ENCODE results near the gene NUP133. TPM values are rescaled to one million over a fixed set of nuclear protein-coding genes. Genes with fewer than 3 reads are reported as not detected.
"Not testable (repeated sequence)": the region's sequence is repeated elsewhere in the genome, so short reads cannot be mapped to it uniquely, and the experiment has no call there.

The NUP133 gene
- total RNA-seq, 1 experiment from 2014 or later, result 50.9 TPM

DNA sequence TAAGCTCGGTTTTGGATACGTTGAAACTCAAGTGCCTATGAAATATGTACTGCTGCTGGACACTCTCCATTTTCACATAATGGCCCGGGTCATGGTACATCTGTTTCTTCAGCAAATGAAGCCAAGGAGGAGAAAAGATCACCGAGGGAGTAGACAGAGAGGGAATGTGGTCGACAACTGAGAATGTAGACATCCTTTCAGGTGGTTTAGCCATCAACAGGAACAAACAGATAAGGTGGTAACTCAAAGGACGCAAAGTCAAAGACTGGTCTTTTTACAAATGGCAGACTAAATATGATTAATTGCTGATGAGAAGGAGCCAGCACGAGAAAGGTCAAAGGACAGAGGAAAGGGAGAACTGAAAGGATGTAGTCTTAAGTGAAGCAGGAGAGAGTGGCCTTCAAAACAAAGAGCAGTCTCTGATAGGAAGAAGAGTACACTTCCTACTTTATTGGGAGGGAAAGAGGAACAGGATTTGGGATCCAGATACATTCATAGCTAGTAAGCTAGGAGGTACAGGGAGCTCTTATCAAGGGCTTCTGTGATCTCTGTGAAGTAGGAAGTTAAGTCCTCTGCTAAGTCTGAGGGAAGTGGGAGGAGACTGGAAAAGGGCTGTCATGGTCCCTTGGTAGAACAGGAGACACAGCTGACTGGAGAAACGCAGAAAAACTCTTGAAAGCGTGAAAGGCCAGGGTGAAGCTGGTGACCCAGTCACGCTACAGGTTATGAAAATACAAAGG, 28.3 kb downstream of the NUP133 start:
- Mint-ChIP-seq H3K27ac (ENCODE audit: unreplicated experiment) (no peak overlapping the region), H3K4me3 (ENCODE audit: low read depth, unreplicated experiment) (no peak overlapping the region), H3K27me3 (ENCODE audit: unreplicated experiment) (no peaks in the 10 kb centered on the region), H3K36me3 (ENCODE audit: insufficient read depth, unreplicated experiment) (peaks cover 18% of the 10 kb centered on the region), H3K4me1 (ENCODE audit: low read depth, unreplicated experiment) (no peaks in the 10 kb centered on the region), H3K9me3 (ENCODE audit: low read depth, unreplicated experiment) (no peaks in the 10 kb centered on the region)
- DNase-seq, result no peak
- CTCF ChIA-PET, result interaction anchor here (0.6 to 1.0 kb wide), 3 partner anchors 47 to 222 kb away, joined by 3 to 6 read pairs (median 3); no protein-coding TSS in a partner anchor
- intact Hi-C loops (cut with micrococcal nuclease; ENCODE audit: unreplicated experiment), result no loop called here
- no TSS peak for BruUV-seq (replicated peaks)
- TF ChIP-seq, protein P1, sequence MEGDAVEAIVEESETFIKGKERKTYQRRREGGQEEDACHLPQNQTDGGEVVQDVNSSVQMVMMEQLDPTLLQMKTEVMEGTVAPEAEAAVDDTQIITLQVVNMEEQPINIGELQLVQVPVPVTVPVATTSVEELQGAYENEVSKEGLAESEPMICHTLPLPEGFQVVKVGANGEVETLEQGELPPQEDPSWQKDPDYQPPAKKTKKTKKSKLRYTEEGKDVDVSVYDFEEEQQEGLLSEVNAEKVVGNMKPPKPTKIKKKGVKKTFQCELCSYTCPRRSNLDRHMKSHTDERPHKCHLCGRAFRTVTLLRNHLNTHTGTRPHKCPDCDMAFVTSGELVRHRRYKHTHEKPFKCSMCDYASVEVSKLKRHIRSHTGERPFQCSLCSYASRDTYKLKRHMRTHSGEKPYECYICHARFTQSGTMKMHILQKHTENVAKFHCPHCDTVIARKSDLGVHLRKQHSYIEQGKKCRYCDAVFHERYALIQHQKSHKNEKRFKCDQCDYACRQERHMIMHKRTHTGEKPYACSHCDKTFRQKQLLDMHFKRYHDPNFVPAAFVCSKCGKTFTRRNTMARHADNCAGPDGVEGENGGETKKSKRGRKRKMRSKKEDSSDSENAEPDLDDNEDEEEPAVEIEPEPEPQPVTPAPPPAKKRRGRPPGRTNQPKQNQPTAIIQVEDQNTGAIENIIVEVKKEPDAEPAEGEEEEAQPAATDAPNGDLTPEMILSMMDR (IDR thresholded peaks at IDR 0.05; ENCODE audit: unreplicated experiment), result no peak

DNA sequence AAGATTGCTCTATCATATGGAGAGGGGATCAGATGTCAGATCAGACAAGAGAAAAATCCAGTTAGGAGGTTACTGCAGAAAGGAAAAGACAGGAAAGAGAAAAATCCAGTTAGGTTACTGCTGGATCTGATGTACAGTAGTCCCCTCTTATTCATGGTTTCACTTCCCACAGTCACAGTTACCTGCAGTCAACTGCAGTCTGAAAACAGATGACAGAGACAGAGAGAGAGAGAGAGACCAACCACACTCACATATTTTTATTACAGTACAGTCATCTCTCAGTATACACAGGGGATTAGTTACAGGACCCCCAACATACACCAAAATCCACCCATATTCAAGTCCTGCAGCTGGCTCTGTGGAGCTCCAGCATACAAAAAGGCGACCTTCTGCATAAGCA, 29.3 kb downstream of the NUP133 start:
- H3K4me1 Mint-ChIP-seq (ENCODE audit: low read depth, unreplicated experiment), result no peaks in the 10 kb centered on the region
- BruUV-seq (replicated peaks), result no TSS peak
- peaks cover 19% of the 10 kb centered on the region for H3K36me3 Mint-ChIP-seq (ENCODE audit: insufficient read depth, unreplicated experiment)
- no peak for DNase-seq
- no peaks in the 10 kb centered on the region for H3K27me3 Mint-ChIP-seq (ENCODE audit: unreplicated experiment)
- TF ChIP-seq, protein P1 (IDR thresholded peaks at IDR 0.05; ENCODE audit: unreplicated experiment), result no peak
- no peak overlapping the region for H3K4me3 Mint-ChIP-seq (ENCODE audit: low read depth, unreplicated experiment)
- H3K9me3 Mint-ChIP-seq (ENCODE audit: low read depth, unreplicated experiment), result no peaks in the 10 kb centered on the region
- H3K27ac Mint-ChIP-seq (ENCODE audit: unreplicated experiment), result no peak overlapping the region
- CTCF ChIA-PET, result no interaction called here
- intact Hi-C loops (cut with micrococcal nuclease; ENCODE audit: unreplicated experiment), result no loop called here

DNA sequence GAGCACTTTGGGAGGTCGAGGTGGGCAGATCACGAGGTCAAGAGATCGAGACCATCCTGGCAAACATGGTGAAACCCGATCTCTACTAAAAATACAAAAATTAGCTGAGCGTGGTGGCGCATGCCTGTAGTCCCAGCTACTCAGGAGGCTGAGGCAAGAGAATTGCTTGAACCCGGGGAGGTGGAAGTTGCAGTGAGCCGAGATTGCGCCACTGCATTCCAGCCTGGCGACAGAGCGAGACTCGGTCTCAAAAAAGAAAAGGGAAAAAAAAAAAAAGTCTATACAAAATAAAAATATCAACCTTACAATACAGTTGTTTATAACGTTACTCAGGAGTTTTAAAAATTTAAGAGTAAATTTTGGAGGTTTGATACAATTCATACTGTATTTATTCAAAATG, 32.3 kb downstream of the NUP133 start:
- H3K27ac Mint-ChIP-seq (ENCODE audit: unreplicated experiment); H3K9me3 Mint-ChIP-seq (ENCODE audit: low read depth, unreplicated experiment); H3K4me1 Mint-ChIP-seq (ENCODE audit: low read depth, unreplicated experiment); DNase-seq; H3K27me3 Mint-ChIP-seq (ENCODE audit: unreplicated experiment); H3K4me3 Mint-ChIP-seq (ENCODE audit: low read depth, unreplicated experiment); intact Hi-C loops (cut with micrococcal nuclease; ENCODE audit: unreplicated experiment); BruUV-seq (replicated peaks): not testable (repeated sequence)
- peaks cover 15% of the 10 kb centered on the region for H3K36me3 Mint-ChIP-seq (ENCODE audit: insufficient read depth, unreplicated experiment)
- CTCF ChIA-PET, result interaction anchor here (0.6 kb wide), 1 partner anchor 15 kb away, joined by 3 read pairs; no protein-coding TSS in a partner anchor

DNA sequence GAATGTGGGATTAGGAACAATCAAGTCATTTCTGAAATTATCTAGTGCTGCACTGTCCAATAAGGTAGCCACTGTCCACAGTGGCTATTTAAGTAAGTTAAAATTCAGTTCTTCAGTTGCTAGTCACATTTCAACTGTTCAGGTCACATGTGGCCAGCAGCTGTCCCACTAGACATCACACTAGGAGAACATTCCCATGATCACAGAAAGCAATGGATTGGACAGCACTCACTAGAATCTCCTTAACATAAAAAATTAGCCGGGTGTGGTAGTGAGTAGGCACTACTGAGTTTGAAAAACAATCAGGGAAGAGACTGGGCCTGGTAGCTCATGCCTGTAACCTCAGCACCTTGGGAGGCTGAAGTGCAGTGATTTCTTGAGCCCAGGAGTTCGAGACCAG, 33.6 kb downstream of the NUP133 start:
- CTCF ChIA-PET, result no interaction called here
- TF ChIP-seq, protein P1 (IDR thresholded peaks at IDR 0.05; ENCODE audit: unreplicated experiment), result no peak
- Mint-ChIP-seq H3K9me3 (ENCODE audit: low read depth, unreplicated experiment) (no peaks in the 10 kb centered on the region), H3K4me1 (ENCODE audit: low read depth, unreplicated experiment) (no peaks in the 10 kb centered on the region), H3K27me3 (ENCODE audit: unreplicated experiment) (no peaks in the 10 kb centered on the region), H3K4me3 (ENCODE audit: low read depth, unreplicated experiment) (no peak overlapping the region), H3K36me3 (ENCODE audit: insufficient read depth, unreplicated experiment) (peaks cover 26% of the 10 kb centered on the region), H3K27ac (ENCODE audit: unreplicated experiment) (no peak overlapping the region)
- intact Hi-C loops (cut with micrococcal nuclease; ENCODE audit: unreplicated experiment), result no loop called here
- no TSS peak for BruUV-seq (replicated peaks)
- no peak for DNase-seq

DNA sequence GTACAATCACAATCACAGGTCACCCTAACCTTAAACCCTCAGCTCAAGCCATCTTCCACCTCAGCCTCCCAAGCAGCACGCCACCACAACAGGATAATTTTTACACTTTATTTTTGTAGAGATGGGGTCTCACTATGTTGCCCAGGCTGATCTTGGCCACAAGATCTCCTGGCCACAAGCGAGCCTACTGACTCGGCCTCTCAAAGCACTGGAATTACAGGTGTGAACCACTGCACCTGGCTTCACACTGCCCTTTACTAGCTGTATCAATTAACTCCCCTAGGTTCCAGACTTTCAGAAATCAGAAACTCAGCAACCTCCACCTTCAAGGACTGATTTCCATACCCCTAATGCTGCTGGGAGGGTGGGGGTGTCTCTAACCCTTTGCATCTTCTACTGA, 37.0 kb downstream of the NUP133 start:
- TF ChIP-seq, protein P1 (IDR thresholded peaks at IDR 0.05; ENCODE audit: unreplicated experiment), result no peak
- H3K9me3 Mint-ChIP-seq (ENCODE audit: low read depth, unreplicated experiment), result no peaks in the 10 kb centered on the region
- CTCF ChIA-PET, result no interaction called here
- no peaks in the 10 kb centered on the region for H3K4me1 Mint-ChIP-seq (ENCODE audit: low read depth, unreplicated experiment)
- peaks cover 37% of the 10 kb centered on the region for H3K36me3 Mint-ChIP-seq (ENCODE audit: insufficient read depth, unreplicated experiment)
- intact Hi-C loops (cut with micrococcal nuclease; ENCODE audit: unreplicated experiment), result no loop called here
- BruUV-seq (replicated peaks), result no TSS peak
- H3K27ac Mint-ChIP-seq (ENCODE audit: unreplicated experiment), result no peak overlapping the region
- DNase-seq, result no peak
- no peaks in the 10 kb centered on the region for H3K27me3 Mint-ChIP-seq (ENCODE audit: unreplicated experiment)
- no peak overlapping the region for H3K4me3 Mint-ChIP-seq (ENCODE audit: low read depth, unreplicated experiment)
